Ovary (tissue), 9 donors: ENCODE measurements around the gene SLC41A1. TPM values are rescaled to one million over a fixed set of nuclear protein-coding genes. Genes with fewer than 3 reads are reported as not detected.

Experiments
- DNase-seq, 5 donors: peaks; one replicate each; pipeline ENCODE4 v3.0.0-alpha.2; 2019 to 2020
- H3K27ac ChIP-seq, 2 donors: fragments of 200-600 bp; one replicate each; pipeline versions ENCODE4 v1.5.1 to v1.8.0; 2019 to 2022
- H3K27me3 ChIP-seq: fragments of 200-600 bp; one replicate; pipeline ENCODE4 v1.8.0; 2022
- H3K36me3 ChIP-seq: fragments of 200-600 bp; sonication (generic); one replicate; pipeline ENCODE4 v1.5.1; 2019
- H3K4me1 ChIP-seq: one replicate; pipeline ENCODE4 v1.8.1; 2013; ENCODE audit warnings: mild to moderate bottlenecking, moderate library complexity; ENCODE audit not compliant: insufficient read depth
- H3K4me3 ChIP-seq: fragments of 200-600 bp; sonication (generic); one replicate; pipeline ENCODE4 v1.5.1; 2017
- H3K9me3 ChIP-seq, 2 donors: fragments of 200-600 bp in 1 of 2; sonication (generic) in 1 of 2; one replicate each; pipeline versions ENCODE4 v1.5.1 to v1.8.1; 2013 to 2019; ENCODE audit warnings: mild to moderate bottlenecking in 1 of 2, moderate library complexity in 1 of 2
- CTCF ChIP-seq, 3 donors: fragments of 450-650 bp in 2 of 3; fragments of 200-600 bp in 1 of 3; IDR thresholded peaks; one replicate each; pipeline versions ENCODE4 v1.5.1 to v1.8.0; 2016 to 2022; ENCODE audit warnings: antibody characterized with exemption in 3 of 3, mild to moderate bottlenecking in 1 of 3
- EP300 ChIP-seq: sonication (generic); formaldehyde crosslinking; IDR thresholded peaks from one replicate; pipeline ENCODE4 v1.6.1; 2017; ENCODE audit warnings: antibody characterized with exemption
- POLR2A ChIP-seq: fragments of 450-650 bp; IDR thresholded peaks from one replicate; pipeline ENCODE4 v1.6.1; 2017; ENCODE audit warnings: antibody characterized with exemption, mild to moderate bottlenecking, moderate library complexity
- WGBS, 3 donors: extraction: QIAGEN DNeasy Blood & Tissue Kit in 1 of 3; methylation state at CpG; one replicate each; pipeline versions ENCODE4 v1.1.5 to v1.1.7; 2013 to 2017; 5-methylcytosine and 5-hydroxymethylcytosine counted together
- intact Hi-C, 4 donors: fragments of 100-400 bp; cut with DNase I; formaldehyde crosslinking; loops; one replicate each; pipeline versions ENCODE4 v1.11.0 to v1.15.1; 2022 to 2023
- polyA plus RNA-seq, 2 donors: library from polyadenylated mRNA; stranded (reverse); fragments of 200-250 nt in 1 of 2; fragments of 350-450 nt in 1 of 2; fragmentation: Illumina TruSeq in 1 of 2; extraction: RNeasy Lipid Tissue Mini Kit (QIAGEN cat#74804) in 1 of 2; gene quantifications; one replicate each; pipeline ENCODE4 v1.2.3, GENCODE V29; 2013 to 2014
- total RNA-seq, 7 donors: library from RNA; depleted of rRNA in 2 of 7; stranded (reverse); fragments of >200 nt in 2 of 7; fragmentation: NEBNext Ultra II Directional in 3 of 7; extraction: Animal tissue kit (Norgen Biotek cat#: 25700) in 3 of 7; gene quantifications; one replicate each; pipeline versions ENCODE4 v1.1.0 to v1.2.4, GENCODE V29; 2016 to 2023
- donor health status: DM: no; HTN: no; CAD: no; lungs with moderate emphysema.
- donor health status: DM: no; HTN: no; CAD: no.
- donor health status: Bipolar disorder and iron deficiency.
- donor health status: DM: yes; HTN: yes; CAD: no.
- donor health status: DM: no; HTN: no; CAD: no.
- donor health status: DM: yes; HTN: yes; CAD: no.

Gene SLC41A1
- total and polyA plus RNA-seq, 9 donors = 12.5 to 75.9 (median 33.5) TPM

GRCh38 chr1:205843036-205843859 lies 30.2 kb upstream of the SLC41A1 start:
- no peak for DNase-seq
- WGBS, 3 donors = 66 to 78% (median 72%) methylated on average over 3 of the region's 3 CpGs
- Histone ChIP-seq H3K27ac (no peak overlapping the region), H3K4me3 (no peak overlapping the region), H3K9me3 (no peaks in the 10 kb centered on the region), H3K27me3 (no peaks in the 10 kb centered on the region), H3K36me3 (no peaks in the 10 kb centered on the region), H3K4me1 (no peaks in the 10 kb centered on the region)
- intact Hi-C loops = no loop called here
- TF ChIP-seq EP300 (no peak), CTCF (IDR thresholded peaks at IDR 0.05) (no peak), POLR2A (no peak)

DNA sequence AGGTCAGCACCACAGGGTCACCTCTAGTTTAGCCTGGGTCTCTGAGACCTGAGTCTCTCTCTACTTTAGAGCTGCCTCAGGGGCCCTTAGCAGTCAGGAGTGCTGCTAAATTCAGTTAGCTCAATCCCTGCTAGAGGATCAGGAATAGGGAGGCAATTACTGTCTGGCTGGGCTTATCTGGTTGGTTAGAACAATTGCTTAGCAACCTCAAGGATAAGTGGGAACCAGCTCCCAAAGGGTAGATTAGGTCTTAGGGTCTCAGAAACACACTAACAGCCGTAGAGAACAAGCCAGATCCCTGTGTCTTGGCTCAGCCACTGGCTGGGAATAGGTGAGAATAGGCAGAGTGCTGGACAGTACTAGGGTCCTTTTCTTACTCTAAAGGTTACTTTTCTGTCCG lies 29.2 kb upstream of the SLC41A1 start:
- H3K4me3 ChIP-seq = no peak overlapping the region
- TF ChIP-seq POLR2A (no peak), EP300 (no peak), CTCF (IDR thresholded peaks at IDR 0.05) (no peak)
- H3K9me3 ChIP-seq = no peaks in the 10 kb centered on the region
- no peaks in the 10 kb centered on the region for H3K4me1 ChIP-seq
- H3K36me3 ChIP-seq = no peaks in the 10 kb centered on the region
- DNase-seq = no peak
- intact Hi-C loops = no loop called here
- WGBS, 3 donors = 36 to 67% (median 38%) methylated on average over 2 of the region's 2 CpGs
- H3K27ac ChIP-seq = no peak overlapping the region
- no peaks in the 10 kb centered on the region for H3K27me3 ChIP-seq

GRCh38 chr1:205840146-205840923 lies 27.3 kb upstream of the SLC41A1 start:
- 82 to 84% (median 83%) methylated on average over 4 of the region's 4 CpGs for WGBS, 3 donors
- H3K4me1 ChIP-seq = no peaks in the 10 kb centered on the region
- no peak overlapping the region for H3K4me3 ChIP-seq
- intact Hi-C loops = no loop called here
- H3K36me3 ChIP-seq = no peaks in the 10 kb centered on the region
- no peak overlapping the region for H3K27ac ChIP-seq
- no peak for DNase-seq
- TF ChIP-seq EP300 (no peak), CTCF (IDR thresholded peaks at IDR 0.05) (no peak), POLR2A (no peak)
- H3K27me3 ChIP-seq = no peaks in the 10 kb centered on the region
- no peaks in the 10 kb centered on the region for H3K9me3 ChIP-seq

DNA sequence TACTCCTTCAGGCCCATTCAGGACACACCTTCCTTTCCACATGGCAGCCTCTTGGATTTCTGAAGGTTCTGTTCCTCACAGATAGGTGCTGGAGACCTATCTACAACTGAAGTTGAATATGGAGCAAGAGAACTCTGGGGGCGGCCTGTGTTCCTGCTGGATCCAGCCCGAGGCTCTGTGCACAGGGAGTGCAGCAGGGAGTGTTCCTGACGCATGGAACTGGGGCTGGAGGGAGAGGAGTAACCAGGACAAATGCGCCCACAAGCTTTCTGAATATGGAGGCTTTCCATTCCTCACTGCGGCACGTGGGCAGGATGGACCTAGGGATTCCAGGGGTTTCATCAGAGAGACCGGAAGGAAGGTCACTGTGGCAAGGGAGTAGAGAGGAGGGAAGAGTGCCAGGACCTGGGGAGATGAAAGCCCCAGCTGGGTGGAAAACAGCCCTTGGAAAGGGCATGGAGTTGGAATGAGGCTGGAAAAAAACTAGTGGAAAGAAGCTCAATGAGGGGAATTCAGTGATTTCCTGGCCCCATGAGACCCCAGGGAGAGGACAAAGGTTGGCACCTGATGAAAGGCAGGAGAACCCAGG lies 24.5 kb upstream of the SLC41A1 start:
- H3K36me3 ChIP-seq = no peaks in the 10 kb centered on the region
- H3K27me3 ChIP-seq = no peaks in the 10 kb centered on the region
- H3K9me3 ChIP-seq = no peaks in the 10 kb centered on the region
- intact Hi-C loops = no loop called here
- H3K4me3 ChIP-seq = no peak overlapping the region
- no peaks in the 10 kb centered on the region for H3K4me1 ChIP-seq
- TF ChIP-seq EP300 = no peak
- TF ChIP-seq CTCF (IDR thresholded peaks at IDR 0.05) = no peak
- TF ChIP-seq POLR2A = no peak
- DNase-seq = no peak
- H3K27ac ChIP-seq = no peak overlapping the region
- 73 to 87% (median 79%) methylated on average over 7 of the region's 7 CpGs for WGBS, 3 donors
